Activated CD8-positive, alpha-beta memory T cell treated with anti-CD3 and anti-CD28 coated beads for 4 hours (primary cell): ENCODE data around the gene GOLGA6L26.
"Not testable (repeated sequence)": the region's sequence is repeated elsewhere in the genome, so short reads cannot be mapped to it uniquely, and the experiment has no call there.

Experiments
- DNase-seq, 2 donors: peaks; one replicate each; pipeline ENCODE4 v3.0.0-alpha.2; 2020; ENCODE audit warnings: low read depth in 2 of 2

GOLGA6L26 gene, protein sequence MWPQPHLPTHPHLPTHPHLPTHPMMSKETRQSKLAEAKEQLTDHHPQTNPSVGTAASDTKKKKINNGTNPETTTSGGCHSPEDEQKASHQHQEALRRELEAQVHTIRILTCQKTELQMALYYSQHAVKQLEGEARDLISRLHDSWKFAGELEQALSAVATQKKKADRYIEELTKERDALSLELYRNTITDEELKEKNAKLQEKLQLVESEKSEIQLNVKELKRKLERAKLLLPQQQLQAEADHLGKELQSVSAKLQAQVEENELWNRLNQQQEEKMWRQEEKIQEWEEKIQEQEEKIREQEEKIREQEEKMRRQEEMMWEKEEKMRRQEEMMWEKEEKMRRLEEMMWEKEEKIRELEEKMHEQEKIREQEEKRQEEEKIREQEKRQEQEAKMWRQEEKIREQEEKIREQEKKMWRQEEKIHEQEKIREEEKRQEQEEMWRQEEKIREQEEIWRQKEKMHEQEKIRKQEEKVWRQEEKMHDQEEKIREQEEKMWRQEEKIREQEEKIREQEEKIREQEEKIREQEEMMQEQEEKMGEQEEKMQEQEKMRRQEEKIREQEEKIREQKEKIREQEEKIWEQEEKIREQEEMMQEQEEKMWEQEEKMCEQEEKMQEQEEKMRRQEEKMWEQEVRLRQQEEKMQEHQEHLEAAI

DNA sequence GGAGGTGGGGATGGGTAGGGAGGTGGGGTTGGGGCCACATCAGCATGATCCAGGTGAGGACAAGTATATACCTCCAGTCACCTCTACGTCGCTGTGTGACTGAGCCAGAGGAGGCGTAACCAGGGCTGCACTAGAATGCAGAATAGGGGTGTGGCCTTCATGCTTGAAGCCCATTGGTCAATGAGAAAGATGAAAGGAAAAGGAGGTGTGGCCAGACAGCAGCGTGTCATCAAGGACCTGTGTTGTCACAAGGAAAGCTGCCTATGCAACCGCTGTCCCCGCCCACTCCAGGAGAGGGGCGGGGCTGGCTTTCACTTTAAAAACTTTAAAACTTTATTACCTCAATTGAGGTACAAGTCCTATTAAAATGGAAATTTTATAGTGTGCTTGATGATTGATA is at the start of gene GOLGA6L26:
TSS of gene GOLGA6L26 (minus strand) at position 101 of the 400 bp plus-strand sequence. CDS start at position 40, 61 bp downstream.
- DNase-seq, result not testable (repeated sequence)

DNA sequence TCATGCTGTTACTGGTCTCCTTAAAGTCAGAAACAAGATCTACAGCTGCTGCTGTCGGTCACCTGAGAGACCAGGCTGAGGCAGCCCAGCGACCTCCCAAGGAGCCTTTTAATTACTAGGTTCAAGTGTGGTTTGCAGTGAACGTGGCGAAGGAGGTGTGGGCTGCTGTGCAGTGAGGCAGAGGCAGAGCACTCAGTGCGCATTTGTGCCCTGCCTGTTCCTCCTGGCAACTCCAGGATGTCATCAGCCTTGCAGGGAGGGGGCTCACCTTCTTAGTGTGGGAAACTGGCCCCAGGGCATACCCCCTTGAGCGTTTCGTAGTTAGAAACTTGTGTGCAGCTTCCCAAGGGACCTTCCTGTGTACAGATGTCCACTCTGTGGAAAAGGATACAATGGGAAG is 47.2 kb upstream of the GOLGA6L26 start:
- DNase-seq, result not testable (repeated sequence)

DNA sequence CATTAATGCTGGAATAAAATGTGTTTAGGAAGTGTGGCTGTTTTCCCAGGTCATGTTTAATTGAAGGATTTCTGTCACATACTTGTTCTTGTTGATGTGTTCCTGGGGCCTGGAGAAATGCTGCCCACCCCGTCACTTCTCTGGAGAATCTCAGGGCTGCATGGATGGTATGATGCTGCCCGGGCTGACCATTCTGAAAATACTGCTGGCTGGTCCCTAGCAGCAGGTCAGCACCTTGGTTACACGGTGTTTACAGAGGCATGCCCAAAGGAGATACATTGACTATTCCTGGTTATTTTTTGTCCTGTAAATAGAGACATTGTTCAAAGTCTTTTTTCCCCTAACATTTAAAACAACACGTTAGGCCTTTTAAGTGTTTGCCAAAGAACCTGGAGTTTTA is 46.7 kb upstream of the GOLGA6L26 start:
- not testable (repeated sequence) for DNase-seq

DNA sequence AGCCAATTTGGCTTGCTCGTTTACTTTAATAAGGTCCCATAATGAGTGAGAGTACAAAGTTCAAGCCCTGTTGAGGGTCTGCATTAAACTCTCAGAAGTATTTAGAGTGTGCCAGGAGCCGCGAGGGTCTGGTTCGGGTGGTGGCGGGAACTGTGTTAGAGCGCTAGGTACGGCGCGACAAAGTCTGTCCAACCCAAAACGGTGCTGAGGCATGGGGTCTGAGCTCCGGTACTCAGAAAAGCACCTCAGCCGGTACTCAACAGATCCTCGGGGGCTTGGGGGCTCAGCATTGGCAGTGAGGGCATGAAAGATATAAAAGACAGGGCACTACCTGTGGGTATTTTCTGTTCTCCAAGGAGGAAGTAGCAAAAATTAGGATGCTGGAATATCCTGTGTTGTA is 45.0 kb upstream of the GOLGA6L26 start:
- not testable (repeated sequence) for DNase-seq

DNA sequence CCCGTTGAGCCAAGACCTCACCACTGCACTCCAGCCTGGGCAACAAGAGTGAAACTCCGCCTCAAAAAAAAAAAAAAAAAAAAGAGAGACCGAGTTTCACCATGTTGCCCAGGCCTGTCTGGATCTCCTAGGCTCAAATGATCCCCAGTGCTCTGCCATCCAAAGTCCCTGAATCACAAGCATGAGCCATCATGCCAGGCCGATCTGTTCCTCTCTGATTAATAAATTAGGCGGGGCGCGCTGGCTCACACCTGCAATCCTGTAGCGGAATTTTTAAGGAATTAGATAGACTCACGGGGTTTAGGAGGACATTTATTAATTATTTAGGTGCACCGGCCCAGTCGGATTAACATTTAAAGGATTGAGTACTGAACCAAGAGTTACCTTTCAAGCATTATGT is 40.2 kb upstream of the GOLGA6L26 start:
- not testable (repeated sequence) for DNase-seq

DNA sequence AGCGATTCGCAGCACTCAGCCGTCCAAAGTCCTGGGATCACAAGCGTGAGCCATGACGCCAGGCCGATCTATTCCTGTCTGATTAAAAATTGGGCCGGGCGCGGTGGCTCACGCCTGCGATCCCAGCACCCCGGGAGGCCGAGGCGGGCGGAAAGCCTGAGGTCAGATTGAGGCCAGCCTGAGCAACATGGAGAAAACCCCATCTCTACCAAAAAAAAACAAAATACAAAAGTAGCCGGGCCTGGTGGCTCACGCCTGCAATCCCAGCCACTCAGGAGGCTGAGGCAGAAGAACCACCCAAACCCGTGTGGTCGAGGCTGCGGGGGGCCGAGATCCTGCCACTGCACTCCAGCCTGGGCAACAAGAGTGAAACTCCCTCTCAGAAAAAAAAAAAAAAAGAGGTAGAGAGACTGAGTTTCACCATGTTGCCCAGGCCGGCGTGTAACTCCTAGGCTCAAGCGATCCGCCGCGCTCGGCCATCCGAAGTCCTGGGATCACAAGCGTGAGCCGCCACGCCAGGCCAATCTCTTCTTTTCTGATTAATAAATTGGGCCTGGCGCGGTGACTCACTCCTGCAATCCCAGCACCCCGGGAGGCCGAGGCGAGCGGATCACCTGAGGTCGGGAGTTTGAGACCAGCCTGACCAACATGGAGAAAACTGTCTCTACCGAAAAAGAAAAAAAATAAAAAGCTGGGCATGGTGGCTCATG is 39.0 kb upstream of the GOLGA6L26 start:
- DNase-seq, result not testable (repeated sequence)

DNA sequence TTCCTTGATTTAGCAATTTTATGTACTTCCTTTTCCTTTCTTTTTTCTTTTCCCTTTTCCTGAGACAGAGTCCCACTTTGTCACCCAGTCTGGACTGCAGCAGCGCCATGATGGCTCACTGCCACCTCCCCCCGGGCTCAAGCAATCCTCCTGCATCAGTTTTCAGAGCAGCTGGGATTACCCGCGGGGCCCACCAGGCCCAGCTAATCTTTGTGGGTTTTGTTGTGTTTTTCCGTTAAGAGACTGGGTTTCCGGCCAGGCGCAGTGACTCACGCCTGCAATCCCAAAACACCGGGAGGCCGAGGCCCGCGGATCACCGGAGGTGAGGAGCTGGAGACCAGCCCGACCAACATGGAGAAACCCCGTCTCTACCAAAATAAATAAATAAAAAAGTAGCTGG is 38.3 kb upstream of the GOLGA6L26 start:
- DNase-seq, result no peak

DNA sequence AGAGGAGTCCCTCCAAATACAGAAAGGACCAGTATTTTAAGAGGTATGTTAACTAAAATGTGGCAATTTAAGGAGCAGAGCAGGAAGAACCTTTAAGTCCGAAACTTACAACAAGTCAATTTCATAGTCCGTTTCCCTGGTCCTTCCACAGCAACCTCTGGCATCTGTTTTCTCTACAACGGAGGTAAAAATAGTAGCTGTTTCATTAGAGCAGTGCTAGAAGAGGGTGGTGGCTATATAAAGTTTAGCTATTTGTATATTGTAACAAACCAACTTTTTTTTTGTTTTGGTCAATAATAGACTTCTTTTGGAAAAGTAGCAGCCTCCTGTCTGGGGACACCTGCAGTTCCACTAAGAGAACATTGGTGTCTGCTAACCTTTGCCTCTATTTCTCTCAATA is 37.9 kb upstream of the GOLGA6L26 start:
- not testable (repeated sequence) for DNase-seq

DNA sequence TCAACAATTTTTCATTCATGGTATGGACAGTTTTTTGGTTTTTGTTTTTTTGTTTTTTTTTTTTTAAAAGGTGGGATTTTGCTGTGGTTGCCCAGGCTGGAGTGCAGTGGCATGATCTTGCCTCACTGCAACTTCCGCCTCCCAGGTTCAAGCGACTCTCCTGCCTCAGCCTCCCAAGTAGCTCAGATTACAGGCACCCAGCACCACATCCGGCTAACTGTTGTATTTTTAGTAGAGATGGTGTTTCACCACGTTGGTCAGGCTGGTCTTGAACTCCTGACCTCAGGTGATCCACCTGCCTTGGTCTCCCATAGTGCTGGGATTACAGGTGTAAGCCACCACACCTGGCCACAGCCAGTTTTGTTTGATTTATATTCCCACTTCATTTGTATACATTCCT is 37.1 kb upstream of the GOLGA6L26 start:
- not testable (repeated sequence) for DNase-seq

DNA sequence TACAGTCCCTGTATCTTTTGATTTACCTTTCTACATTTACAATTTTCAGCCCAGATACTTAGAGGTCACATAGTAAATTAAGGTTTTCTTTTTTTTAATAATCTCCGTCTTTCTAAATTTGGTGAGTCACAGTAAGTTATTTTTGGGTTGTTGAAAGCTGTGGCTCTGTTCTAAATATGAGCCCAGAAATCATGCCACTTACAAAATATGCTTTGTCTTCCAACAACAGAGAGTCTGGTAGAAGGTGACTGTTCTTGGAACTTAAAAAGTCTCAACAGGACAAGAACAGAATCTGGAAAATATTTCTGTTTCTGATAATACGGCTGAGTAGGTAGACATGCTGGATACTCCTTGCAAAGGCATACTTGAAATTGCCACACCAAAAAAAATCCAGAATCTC is 36.6 kb upstream of the GOLGA6L26 start:
- DNase-seq, result no peak

DNA sequence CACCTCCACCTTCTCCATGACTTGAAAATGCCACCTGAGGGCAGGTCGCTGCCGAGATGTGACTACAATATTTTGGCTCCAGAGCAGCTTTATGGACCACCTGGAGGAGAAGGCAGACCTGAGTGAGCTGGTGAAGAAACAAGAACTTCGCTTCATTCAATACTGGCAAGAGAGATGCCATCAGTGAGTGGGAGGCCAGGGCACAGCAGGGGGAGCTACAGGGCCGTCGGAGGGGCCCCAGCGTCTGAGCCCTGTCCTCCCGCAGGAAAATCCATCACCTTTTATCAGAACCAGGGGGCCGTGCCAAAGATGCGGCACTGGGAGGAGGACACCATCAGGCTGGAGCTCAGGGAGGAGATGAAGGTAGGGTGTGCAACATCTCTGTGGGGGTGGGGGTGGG is 30.3 kb upstream of the GOLGA6L26 start:
- not testable (repeated sequence) for DNase-seq

DNA sequence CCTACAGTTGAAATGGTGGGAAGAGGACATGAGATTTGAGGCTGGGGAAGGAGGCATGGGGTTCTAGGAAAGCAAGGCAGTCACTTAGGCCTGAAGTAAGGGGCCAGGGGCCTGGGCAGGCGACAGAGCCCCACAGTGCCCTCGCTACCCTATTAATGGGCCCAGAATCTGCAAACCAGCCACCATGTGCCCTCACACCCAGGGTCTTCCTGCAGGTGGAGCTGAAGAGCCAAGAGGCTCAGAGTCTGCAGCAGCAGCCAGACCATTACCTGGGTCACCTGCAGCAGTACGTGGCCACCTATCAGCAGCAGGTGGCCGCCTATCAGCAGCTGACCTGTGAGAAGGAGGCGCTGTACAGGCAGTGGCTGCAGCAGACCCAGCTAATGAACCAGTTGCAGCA is 28.6 kb upstream of the GOLGA6L26 start:
- not testable (repeated sequence) for DNase-seq

DNA sequence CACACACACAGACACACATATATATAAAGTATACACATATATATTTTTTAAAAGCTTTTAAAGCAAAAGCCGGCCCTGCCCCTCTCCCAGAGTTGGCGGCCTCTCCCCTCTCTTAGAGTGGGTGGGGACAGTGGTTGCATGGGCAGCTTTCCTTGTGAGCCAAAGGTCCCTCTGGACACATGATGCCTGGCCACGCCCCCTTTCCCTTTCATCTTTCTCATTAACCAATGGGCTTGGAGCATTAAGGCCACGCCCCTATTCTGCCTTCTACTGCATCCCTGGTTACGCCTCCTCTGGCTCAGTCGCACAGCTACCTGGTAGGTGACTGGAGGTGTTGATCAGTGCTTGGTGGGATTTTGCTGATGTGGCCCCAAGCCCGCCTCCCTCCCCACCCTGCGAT is 20.5 kb upstream of the GOLGA6L26 start, which contains the start of gene GOLGA8S:
TSS of gene GOLGA8S (plus strand) at position 301 of the 400 bp plus-strand sequence. CDS start at position 363, 62 bp downstream.
- not testable (repeated sequence) for DNase-seq

DNA sequence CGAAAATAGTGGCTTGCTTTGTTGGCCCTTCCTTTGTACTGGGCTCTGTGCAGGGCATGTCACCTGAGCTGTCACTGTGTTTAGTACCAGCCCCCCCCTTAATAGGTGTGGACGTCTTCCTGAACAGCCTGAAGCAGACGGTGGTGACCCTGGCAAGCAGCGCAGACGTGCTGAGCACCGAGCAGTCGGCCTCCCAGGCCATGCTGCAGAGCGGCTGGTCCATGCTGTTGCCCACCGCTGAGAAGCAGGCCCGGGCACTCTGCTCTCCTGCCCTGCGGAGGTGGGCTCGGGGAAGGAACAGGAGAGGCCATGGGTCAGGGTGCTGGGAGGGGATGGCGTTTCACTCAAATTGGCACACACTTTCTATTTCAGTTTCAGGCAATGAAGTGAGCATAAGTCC is 22.8 kb downstream of the GOLGA6L26 start:
- DNase-seq, result not testable (repeated sequence)

DNA sequence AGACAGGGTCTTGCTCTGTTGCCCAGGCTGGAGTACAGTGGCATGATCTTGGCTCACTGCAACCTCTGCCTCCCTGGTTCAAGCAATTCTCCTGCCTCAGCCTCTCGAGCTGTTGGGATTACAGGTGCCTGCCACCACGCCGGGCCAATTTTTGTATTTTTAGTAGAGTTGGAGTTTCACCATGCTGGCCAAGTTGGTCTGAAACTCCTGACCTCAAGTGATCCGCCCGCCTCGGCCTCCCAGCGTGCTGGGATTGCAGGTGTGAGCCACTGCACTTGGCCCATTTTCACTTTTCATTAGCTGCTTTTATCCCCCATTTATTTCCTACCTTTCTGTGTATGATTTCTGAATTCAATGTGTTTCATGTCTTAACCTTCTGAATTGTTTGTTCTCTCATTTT is 28.1 kb downstream of the GOLGA6L26 start:
- not testable (repeated sequence) for DNase-seq

DNA sequence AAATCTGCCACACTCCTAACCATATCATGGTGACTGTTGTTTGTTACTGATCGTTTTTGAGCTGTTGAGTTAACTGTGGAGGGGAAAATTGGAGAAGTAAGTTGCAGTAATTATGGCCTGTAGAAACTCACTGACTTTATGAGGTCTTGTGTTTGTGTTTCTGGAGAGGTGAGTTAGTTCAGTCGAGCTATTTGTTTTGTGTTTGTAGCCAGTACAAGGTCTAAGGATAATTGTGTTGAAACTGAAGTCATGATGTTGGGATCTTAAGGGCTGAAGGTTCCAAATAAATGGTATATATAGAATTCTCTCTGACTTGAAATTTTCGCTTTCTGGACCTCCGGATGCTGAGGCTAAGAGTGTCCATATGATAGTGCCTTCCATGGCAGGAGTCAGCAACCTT is 29.2 kb downstream of the GOLGA6L26 start:
- not testable (repeated sequence) for DNase-seq

DNA sequence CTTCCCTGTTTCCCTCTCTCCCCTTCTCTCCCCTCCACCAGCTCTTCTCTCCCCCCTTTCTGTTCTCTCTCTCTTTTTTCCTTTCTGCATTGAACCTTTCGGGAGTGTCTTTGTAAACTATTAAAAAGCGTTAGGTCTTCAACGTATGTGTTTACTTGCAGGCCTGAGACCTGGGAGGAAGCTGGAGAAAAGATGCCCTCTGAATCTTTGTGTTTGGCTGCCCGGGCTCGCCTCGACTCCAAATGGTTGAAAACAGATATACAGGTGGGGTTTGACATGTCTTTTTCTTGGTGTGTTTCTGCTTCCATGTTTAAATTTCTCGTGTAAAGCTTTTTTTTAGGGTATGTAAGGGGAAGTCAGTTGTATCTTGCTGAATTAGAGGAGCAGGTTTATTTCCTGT is 29.7 kb downstream of the GOLGA6L26 start:
- DNase-seq, result not testable (repeated sequence)

DNA sequence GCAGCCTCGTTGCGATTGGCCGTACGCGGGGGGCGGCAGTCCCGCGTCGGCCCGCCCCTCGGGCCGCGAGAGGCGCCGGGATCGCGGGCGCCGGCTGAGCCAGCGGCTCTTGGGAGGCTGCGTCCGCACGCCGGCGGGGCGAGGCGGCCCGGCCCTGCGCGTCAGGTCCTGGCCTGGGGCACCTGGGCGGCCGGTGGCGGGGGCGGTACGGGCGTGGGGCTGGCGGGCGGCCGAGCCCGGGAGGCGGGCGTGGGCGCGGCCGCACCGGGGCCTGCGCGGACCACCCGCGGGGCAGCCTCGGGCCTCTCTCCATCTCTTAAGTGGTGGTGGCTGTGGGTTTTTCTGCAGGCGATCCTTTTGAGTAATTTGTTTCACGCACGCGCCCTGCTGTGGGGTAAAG is 30.3 kb downstream of the GOLGA6L26 start:
- not testable (repeated sequence) for DNase-seq

DNA sequence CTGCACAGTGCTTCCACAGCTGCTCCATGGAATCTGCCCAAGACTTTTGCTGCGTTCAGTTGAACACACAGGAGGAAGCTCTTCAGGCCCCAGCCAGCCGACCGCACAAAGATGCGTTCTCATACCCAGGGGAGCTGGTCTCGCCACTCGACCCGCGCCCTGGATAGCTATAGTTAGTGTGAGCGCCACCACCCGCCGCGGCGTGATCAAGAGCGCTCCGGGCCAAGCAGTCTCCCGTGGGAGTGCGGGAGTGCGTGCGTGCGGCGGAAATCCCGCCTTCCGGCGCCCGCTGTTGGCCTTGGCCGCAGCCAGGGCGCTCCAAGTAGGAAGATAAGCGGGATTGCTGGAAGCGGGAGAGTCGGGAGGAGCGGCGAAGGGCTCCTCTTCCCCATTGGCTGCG is 30.8 kb downstream of the GOLGA6L26 start:
- not testable (repeated sequence) for DNase-seq
